Panc1 (cell line): ENCODE measurements around the gene MARK4.

Source experiments
- CTCF ChIP-seq: fragments of 450-650 bp; IDR thresholded peaks from 2 replicates; pipeline ENCODE4 v1.5.1; 2017; ENCODE audit warnings: mild to moderate bottlenecking
- POLR2AphosphoS5 ChIP-seq: IDR thresholded peaks from 2 replicates; pipeline ENCODE4 v1.6.1; 2012; ENCODE audit warnings: mild to moderate bottlenecking, low read depth, low read length, moderate library complexity
- TF ChIP-seq, protein P1 (sequence below), 2 experiments: IDR thresholded peaks; 2 replicates each; pipeline ENCODE4 v1.6.1; 2011 to 2012; ENCODE audit warnings: low read depth in 2 of 2, control low read depth in 1 of 2, low read length in 1 of 2, mild to moderate bottlenecking in 1 of 2, moderate library complexity in 1 of 2; ENCODE audit not compliant: insufficient read depth in 1 of 2

DNA sequence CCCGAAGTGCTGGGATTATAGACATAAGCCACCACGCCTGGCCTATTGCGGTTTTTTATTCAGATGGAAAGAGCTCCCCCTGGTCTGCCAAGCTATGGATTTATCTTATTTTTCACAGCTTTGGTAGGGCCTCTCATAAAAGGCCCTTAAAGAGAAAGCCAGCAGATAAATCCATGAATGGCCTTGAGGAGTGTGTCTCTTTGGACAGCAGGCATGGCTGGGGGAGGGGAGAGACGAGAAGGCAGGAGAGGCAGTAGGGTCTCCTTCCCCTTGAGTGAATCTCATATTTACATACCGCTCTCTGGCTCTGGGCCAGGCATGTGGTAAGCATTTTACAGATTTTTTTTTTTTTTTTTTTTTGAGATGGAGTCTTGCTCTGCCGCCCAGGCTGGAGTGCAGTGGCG is 25.2 kb downstream of the MARK4 start:
- TF ChIP-seq, protein P1, sequence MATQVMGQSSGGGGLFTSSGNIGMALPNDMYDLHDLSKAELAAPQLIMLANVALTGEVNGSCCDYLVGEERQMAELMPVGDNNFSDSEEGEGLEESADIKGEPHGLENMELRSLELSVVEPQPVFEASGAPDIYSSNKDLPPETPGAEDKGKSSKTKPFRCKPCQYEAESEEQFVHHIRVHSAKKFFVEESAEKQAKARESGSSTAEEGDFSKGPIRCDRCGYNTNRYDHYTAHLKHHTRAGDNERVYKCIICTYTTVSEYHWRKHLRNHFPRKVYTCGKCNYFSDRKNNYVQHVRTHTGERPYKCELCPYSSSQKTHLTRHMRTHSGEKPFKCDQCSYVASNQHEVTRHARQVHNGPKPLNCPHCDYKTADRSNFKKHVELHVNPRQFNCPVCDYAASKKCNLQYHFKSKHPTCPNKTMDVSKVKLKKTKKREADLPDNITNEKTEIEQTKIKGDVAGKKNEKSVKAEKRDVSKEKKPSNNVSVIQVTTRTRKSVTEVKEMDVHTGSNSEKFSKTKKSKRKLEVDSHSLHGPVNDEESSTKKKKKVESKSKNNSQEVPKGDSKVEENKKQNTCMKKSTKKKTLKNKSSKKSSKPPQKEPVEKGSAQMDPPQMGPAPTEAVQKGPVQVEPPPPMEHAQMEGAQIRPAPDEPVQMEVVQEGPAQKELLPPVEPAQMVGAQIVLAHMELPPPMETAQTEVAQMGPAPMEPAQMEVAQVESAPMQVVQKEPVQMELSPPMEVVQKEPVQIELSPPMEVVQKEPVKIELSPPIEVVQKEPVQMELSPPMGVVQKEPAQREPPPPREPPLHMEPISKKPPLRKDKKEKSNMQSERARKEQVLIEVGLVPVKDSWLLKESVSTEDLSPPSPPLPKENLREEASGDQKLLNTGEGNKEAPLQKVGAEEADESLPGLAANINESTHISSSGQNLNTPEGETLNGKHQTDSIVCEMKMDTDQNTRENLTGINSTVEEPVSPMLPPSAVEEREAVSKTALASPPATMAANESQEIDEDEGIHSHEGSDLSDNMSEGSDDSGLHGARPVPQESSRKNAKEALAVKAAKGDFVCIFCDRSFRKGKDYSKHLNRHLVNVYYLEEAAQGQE (IDR thresholded peaks at IDR 0.05; ENCODE audit: insufficient read depth in 1 of 2, low read depth in 2 of 2, low read length in 1 of 2) = no peak
- no peak for TF ChIP-seq CTCF
- TF ChIP-seq POLR2AphosphoS5 = no peak
